Measurements from ENCODE around the gene SUPT3H.

The SUPT3H gene

GRCh38 chr6:44983467-44984365, 394.0 kb downstream of the SUPT3H start:
- DNase-seq: no peak

- no peak for DNase-seq
Measured at GRCh38 chr6:44980841-44981240, 396.9 kb downstream of the SUPT3H start.

- no peak for DNase-seq
Measured at GRCh38 chr6:44976677-44977641, 400.8 kb downstream of the SUPT3H start.

GRCh38 chr6:44974511-44974910, 403.2 kb downstream of the SUPT3H start:
- DNase-seq: no peak

GRCh38 chr6:44972709-44973108, 405.0 kb downstream of the SUPT3H start:
- no peak for DNase-seq

- DNase-seq: no peak
Measured at GRCh38 chr6:44969446-44970185, 408.1 kb downstream of the SUPT3H start.

- no peak for DNase-seq
Measured at GRCh38 chr6:44967481-44967880, 410.3 kb downstream of the SUPT3H start.

- no peak for DNase-seq
Measured at GRCh38 chr6:44966449-44967092, 411.2 kb downstream of the SUPT3H start.

- no peak for DNase-seq
Measured at GRCh38 chr6:44965708-44966107, 412.0 kb downstream of the SUPT3H start.

- DNase-seq: no peak
Measured at GRCh38 chr6:44960898-44961297, 416.8 kb downstream of the SUPT3H start.

GRCh38 chr6:44959651-44960050, 418.1 kb downstream of the SUPT3H start:
- no peak for DNase-seq

- DNase-seq: no peak
Measured at GRCh38 chr6:44957156-44957555, 420.6 kb downstream of the SUPT3H start.

- DNase-seq: no peak
Measured at GRCh38 chr6:44956396-44956795, 421.3 kb downstream of the SUPT3H start.

- DNase-seq: no peak
Measured at GRCh38 chr6:44955145-44955544, 422.6 kb downstream of the SUPT3H start.

GRCh38 chr6:44954281-44954680, 423.5 kb downstream of the SUPT3H start:
- DNase-seq: no peak

GRCh38 chr6:44951253-44951747, 426.4 kb downstream of the SUPT3H start:
- DNase-seq: no peak

GRCh38 chr6:44949596-44950201, 428.0 kb downstream of the SUPT3H start:
- DNase-seq: no peak

GRCh38 chr6:44943541-44943940, 434.2 kb downstream of the SUPT3H start:
- DNase-seq: no peak

- DNase-seq: no peak
Measured at GRCh38 chr6:44942798-44943197, 434.9 kb downstream of the SUPT3H start.

GRCh38 chr6:44942201-44942600, 435.5 kb downstream of the SUPT3H start:
- DNase-seq: no peak

GRCh38 chr6:44940367-44940766, 437.4 kb downstream of the SUPT3H start:
- DNase-seq: no peak
